ENCODE data around the gene AGBL1. TPM values are rescaled to one million over a fixed set of nuclear protein-coding genes. Genes with fewer than 3 reads are reported as not detected.

Gene AGBL1
- total RNA-seq, 1 experiment from 2014 or later, result not detected

DNA sequence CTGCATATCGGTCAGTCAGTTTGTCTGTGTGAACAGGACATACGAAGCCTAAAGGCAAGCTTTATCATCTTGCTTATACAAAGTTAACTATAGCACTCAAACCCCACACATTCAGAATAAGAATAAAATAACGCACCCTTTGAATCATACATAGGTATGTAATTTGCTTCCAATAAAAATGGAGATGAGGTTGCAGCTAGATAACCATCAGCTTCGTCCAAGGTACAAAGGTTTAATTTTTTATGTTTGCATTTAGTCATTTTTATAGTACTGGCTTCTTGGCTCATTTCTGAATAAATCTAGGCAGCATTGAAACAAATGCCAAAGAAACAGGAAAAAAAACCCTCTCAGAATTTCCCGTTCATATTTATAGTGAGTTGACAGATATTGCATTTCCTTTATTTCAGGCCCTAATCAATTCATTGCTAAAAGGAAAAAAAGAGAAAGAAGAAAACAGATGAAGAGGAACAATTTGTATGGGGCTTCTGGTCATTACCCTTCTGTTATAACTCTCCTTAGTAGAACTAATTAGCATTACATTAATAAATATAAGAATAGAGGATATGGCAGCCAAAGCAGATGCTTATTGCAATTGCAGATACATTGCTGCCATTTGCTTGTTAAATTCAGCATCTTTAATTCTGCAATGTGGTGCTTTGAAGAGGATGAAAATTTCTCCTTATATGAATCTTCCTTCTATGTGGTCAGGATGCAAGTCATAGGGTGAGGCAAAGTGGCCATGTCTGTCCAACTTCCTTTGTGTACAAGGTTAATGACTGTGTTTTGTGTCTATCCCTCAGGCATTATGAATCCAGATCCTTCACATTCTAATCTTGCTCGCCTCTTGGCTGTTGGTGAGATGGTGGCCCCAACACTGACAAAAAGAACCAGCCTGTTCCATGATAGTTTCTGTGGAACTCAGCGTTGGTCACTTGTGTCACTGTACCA is 550.0 kb downstream of the AGBL1 start:
- H3K36me3 ChIP-seq (ENCODE audit: low read depth), result no peaks in the 10 kb centered on the region
- H4K20me1 ChIP-seq (ENCODE audit: insufficient read depth), result no peaks in the 10 kb centered on the region
- H3K27me3 ChIP-seq (ENCODE audit: insufficient read depth, low read depth), result no peaks in the 10 kb centered on the region
- no peaks in the 10 kb centered on the region for H3K4me1 ChIP-seq (replicated peaks; ENCODE audit: insufficient read depth)
- no peaks in the 10 kb centered on the region; the same call in 1 of the 2 replicates for H3F3A ChIP-seq (ENCODE audit: insufficient read depth, low read depth)
- no peak overlapping the region for H3K27ac ChIP-seq
- POLR2A ChIA-PET (ENCODE audit: unreplicated experiment), result no interaction called here
- H3K4me2 ChIP-seq, result no peak overlapping the region
- no peaks in the 10 kb centered on the region for H3K9me2 ChIP-seq (ENCODE audit: insufficient read depth)
- no peak for TF ChIP-seq EZH2 (IDR thresholded peaks at IDR 0.05; ENCODE audit: low read depth)
- TF ChIP-seq CTCF (conservative IDR thresholded peaks at IDR 0.05), result no peak
- H3K79me2 ChIP-seq (ENCODE audit: low read depth), result no peaks in the 10 kb centered on the region
- H3K9me3 ChIP-seq (ENCODE audit: insufficient read depth, low read depth), result no peaks in the 10 kb centered on the region
- no peak for DNase-seq
- CTCF ChIA-PET, result no interaction called here
- no peak overlapping the region for H3K4me3 ChIP-seq
- intact Hi-C loops (cut with micrococcal nuclease; ENCODE audit: unreplicated experiment), result no loop called here
- no TSS peak for BruUV-seq (replicated peaks)
- H2AFZ ChIP-seq, result no peak overlapping the region

DNA sequence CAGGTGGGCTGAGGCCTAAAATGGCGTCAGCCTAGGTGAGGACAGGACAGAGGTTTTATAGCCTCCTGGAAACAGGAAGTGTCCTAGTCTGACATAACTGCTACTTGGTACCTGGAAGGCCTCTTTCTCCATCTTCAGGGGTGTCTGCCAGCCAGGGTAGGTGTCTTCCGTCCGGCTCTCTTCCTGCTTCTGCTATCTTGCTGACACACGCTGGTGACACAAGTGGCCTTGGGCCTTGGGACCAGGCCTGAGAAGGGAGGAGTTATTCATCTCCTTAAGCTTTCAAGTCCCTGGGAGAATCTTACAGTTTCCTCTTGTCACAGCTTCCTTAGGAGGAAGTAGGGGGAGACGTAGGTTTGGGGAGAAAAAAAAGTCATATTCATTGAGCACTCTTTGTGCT is 551.3 kb downstream of the AGBL1 start:
- ChIA-PET CTCF (no interaction called here), POLR2A (ENCODE audit: unreplicated experiment) (no interaction called here)
- Histone ChIP-seq H3K4me1 (replicated peaks; ENCODE audit: insufficient read depth) (no peaks in the 10 kb centered on the region), H3K27ac (no peak overlapping the region), H3K79me2 (ENCODE audit: low read depth) (no peaks in the 10 kb centered on the region), H3K9me3 (ENCODE audit: insufficient read depth, low read depth) (no peaks in the 10 kb centered on the region), H3F3A (ENCODE audit: insufficient read depth, low read depth) (no peaks in the 10 kb centered on the region), H2AFZ (no peak overlapping the region), H3K4me3 (no peak overlapping the region), H3K36me3 (ENCODE audit: low read depth) (no peaks in the 10 kb centered on the region), H3K27me3 (ENCODE audit: insufficient read depth, low read depth) (no peaks in the 10 kb centered on the region), H3K4me2 (no peak overlapping the region), H3K9me2 (ENCODE audit: insufficient read depth) (no peaks in the 10 kb centered on the region), H4K20me1 (ENCODE audit: insufficient read depth) (no peaks in the 10 kb centered on the region)
- BruUV-seq (replicated peaks), result no TSS peak
- TF ChIP-seq EZH2 (IDR thresholded peaks at IDR 0.05; ENCODE audit: low read depth) (no peak), CTCF (conservative IDR thresholded peaks at IDR 0.05) (no peak)
- intact Hi-C loops (cut with micrococcal nuclease; ENCODE audit: unreplicated experiment), result no loop called here
- DNase-seq, result no peak

DNA sequence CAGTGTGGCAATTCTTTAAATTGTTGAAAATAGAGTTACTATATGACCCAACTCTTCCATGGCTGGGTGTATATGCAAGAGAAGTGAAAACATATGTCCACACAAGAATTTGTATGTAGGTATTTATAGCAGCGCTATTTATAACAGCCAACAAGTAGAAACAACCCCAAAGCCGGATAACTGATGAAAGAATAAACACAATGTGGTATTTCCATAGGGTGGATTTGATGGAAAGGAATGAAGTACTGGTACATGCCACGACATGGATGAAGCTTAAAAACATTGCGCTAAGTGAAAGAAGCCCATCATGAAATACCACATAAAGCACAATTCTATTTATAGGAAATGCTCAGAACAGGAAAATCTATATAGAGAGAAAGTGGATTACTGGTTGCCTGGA is 554.5 kb downstream of the AGBL1 start:
- CTCF ChIA-PET, result no interaction called here
- BruUV-seq (replicated peaks), result no TSS peak
- no peaks in the 10 kb centered on the region for H3K27me3 ChIP-seq (ENCODE audit: insufficient read depth, low read depth)
- no peak overlapping the region for H3K4me2 ChIP-seq
- no peaks in the 10 kb centered on the region for H3F3A ChIP-seq (ENCODE audit: insufficient read depth, low read depth)
- POLR2A ChIA-PET (ENCODE audit: unreplicated experiment), result no interaction called here
- DNase-seq, result no peak
- no peak for TF ChIP-seq CTCF (conservative IDR thresholded peaks at IDR 0.05)
- TF ChIP-seq EZH2 (IDR thresholded peaks at IDR 0.05; ENCODE audit: low read depth), result no peak
- H3K79me2 ChIP-seq (ENCODE audit: low read depth), result no peaks in the 10 kb centered on the region
- H3K4me1 ChIP-seq (replicated peaks; ENCODE audit: insufficient read depth), result no peaks in the 10 kb centered on the region
- H3K9me2 ChIP-seq (ENCODE audit: insufficient read depth), result no peaks in the 10 kb centered on the region
- H3K9me3 ChIP-seq (ENCODE audit: insufficient read depth, low read depth), result no peaks in the 10 kb centered on the region
- no peaks in the 10 kb centered on the region for H3K36me3 ChIP-seq (ENCODE audit: low read depth)
- intact Hi-C loops (cut with micrococcal nuclease; ENCODE audit: unreplicated experiment), result no loop called here
- no peak overlapping the region for H3K4me3 ChIP-seq
- H3K27ac ChIP-seq, result no peak overlapping the region
- no peaks in the 10 kb centered on the region for H4K20me1 ChIP-seq (ENCODE audit: insufficient read depth)
- no peak overlapping the region for H2AFZ ChIP-seq

Data from PC-9 (cell line).